ENCODE data around the gene SPAG16.
A peak's percentile ranks its signal among the peaks of the same experiment; 100 is the strongest.

The SPAG16 gene

GRCh38 chr2:214277880-214278279, 993.6 kb downstream of the SPAG16 start:
- no peak for DNase-seq (ENCODE audit: low read depth)

- DNase-seq (ENCODE audit: low read depth): no peak
These were observed 1001.7 kb downstream of the SPAG16 start for GRCh38 chr2:214286011-214286410.

GRCh38 chr2:214293593-214293992, 1009.3 kb downstream of the SPAG16 start:
- DNase-seq (ENCODE audit: low read depth): no peak

- no peak for DNase-seq (ENCODE audit: low read depth)
These were observed 1010.2 kb downstream of the SPAG16 start for GRCh38 chr2:214294426-214294825.

GRCh38 chr2:214297423-214297822, 1013.2 kb downstream of the SPAG16 start:
- DNase-seq (ENCODE audit: low read depth): no peak

- DNase-seq (ENCODE audit: low read depth): peak; percentile 17
These were observed 1026.1 kb downstream of the SPAG16 start for GRCh38 chr2:214310319-214310718.

- DNase-seq (ENCODE audit: low read depth): peak; percentile 15
These were observed 1026.8 kb downstream of the SPAG16 start for GRCh38 chr2:214311031-214311533.

GRCh38 chr2:214311931-214312749, 1027.9 kb downstream of the SPAG16 start:
- peak; percentile 72 for DNase-seq (ENCODE audit: low read depth)

- DNase-seq (ENCODE audit: low read depth): no peak
These were observed 1031.1 kb downstream of the SPAG16 start for GRCh38 chr2:214315324-214315723.

- no peak for DNase-seq (ENCODE audit: low read depth)
These were observed 1035.9 kb downstream of the SPAG16 start for GRCh38 chr2:214320211-214320610.

GRCh38 chr2:214322662-214323061, 1038.4 kb downstream of the SPAG16 start:
- DNase-seq (ENCODE audit: low read depth): peak; percentile 58

- no peak for DNase-seq (ENCODE audit: low read depth)
These were observed 1041.1 kb downstream of the SPAG16 start for GRCh38 chr2:214325404-214325803.

GRCh38 chr2:214328941-214329340, 1044.7 kb downstream of the SPAG16 start:
- DNase-seq (ENCODE audit: low read depth): no peak

GRCh38 chr2:214341646-214342045, 1057.4 kb downstream of the SPAG16 start:
- peak; percentile 47 for DNase-seq (ENCODE audit: low read depth)

- DNase-seq (ENCODE audit: low read depth): no peak
These were observed 1074.2 kb downstream of the SPAG16 start for GRCh38 chr2:214358506-214358905.

GRCh38 chr2:214361116-214361515, 1076.9 kb downstream of the SPAG16 start:
- no peak for DNase-seq (ENCODE audit: low read depth)

GRCh38 chr2:214365549-214365948, 1081.3 kb downstream of the SPAG16 start:
- no peak for DNase-seq (ENCODE audit: low read depth)

- DNase-seq (ENCODE audit: low read depth): no peak
These were observed 1082.9 kb downstream of the SPAG16 start for GRCh38 chr2:214367171-214367570.

- DNase-seq (ENCODE audit: low read depth): no peak
These were observed 1092.5 kb downstream of the SPAG16 start for GRCh38 chr2:214376618-214377285.

GRCh38 chr2:214377286-214377624, 1093.0 kb downstream of the SPAG16 start:
- DNase-seq (ENCODE audit: low read depth): peak; percentile 54

GRCh38 chr2:214378455-214379103, 1094.3 kb downstream of the SPAG16 start:
- no peak for DNase-seq (ENCODE audit: low read depth)

GRCh38 chr2:214379227-214379626, 1095.0 kb downstream of the SPAG16 start:
- no peak for DNase-seq (ENCODE audit: low read depth)

- DNase-seq (ENCODE audit: low read depth): no peak
These were observed 1096.4 kb downstream of the SPAG16 start for GRCh38 chr2:214380681-214381080.

Measured in ELR (cell line).